GM21515 (cell line): ENCODE results near the gene CPA2.
"Not testable (repeated sequence)": the region's sequence is repeated elsewhere in the genome, so short reads cannot be mapped to it uniquely, and the experiment has no call there.

ENCODE experiments used
- ATAC-seq: cut with Tn5 transposase; IDR thresholded peaks from one replicate; pipeline ENCODE4 v1.9.1; 2021; ENCODE audit not compliant: unreplicated experiment

The CPA2 gene

GRCh38 chr7:130304878-130305277 lies 38.2 kb downstream of the CPA2 start:
- no peak for ATAC-seq

- ATAC-seq = no peak
Measured at GRCh38 chr7:130305433-130306042, 38.9 kb downstream of the CPA2 start.

- no peak for ATAC-seq
Measured at GRCh38 chr7:130309986-130310385, 43.3 kb downstream of the CPA2 start.

- no peak for ATAC-seq
Measured at GRCh38 chr7:130314305-130314704, 47.6 kb downstream of the CPA2 start.

- no peak for ATAC-seq
Measured at GRCh38 chr7:130319541-130319940, 52.9 kb downstream of the CPA2 start.

GRCh38 chr7:130321542-130322229 lies 55.0 kb downstream of the CPA2 start:
- ATAC-seq = not testable (repeated sequence)

- no peak for ATAC-seq
Measured at GRCh38 chr7:130322615-130323014, 56.0 kb downstream of the CPA2 start.

GRCh38 chr7:130324306-130324943 lies 57.8 kb downstream of the CPA2 start:
- no peak for ATAC-seq

GRCh38 chr7:130329681-130330080 lies 63.0 kb downstream of the CPA2 start:
- no peak for ATAC-seq

GRCh38 chr7:130332259-130333053 lies 65.8 kb downstream of the CPA2 start:
- no peak for ATAC-seq

- no peak for ATAC-seq
Measured at GRCh38 chr7:130333832-130334231, 67.2 kb downstream of the CPA2 start.

GRCh38 chr7:130334274-130334673 lies 67.6 kb downstream of the CPA2 start:
- ATAC-seq = no peak

- ATAC-seq = no peak
Measured at GRCh38 chr7:130337410-130337971, 70.8 kb downstream of the CPA2 start.

- ATAC-seq = no peak
Measured at GRCh38 chr7:130338233-130338632, 71.6 kb downstream of the CPA2 start.
